GM18907 (cell line): ENCODE results near the gene WASF2.

ENCODE experiments used
- ATAC-seq: cut with Tn5 transposase; IDR thresholded peaks from one replicate; pipeline ENCODE4 v1.9.1; 2021; ENCODE audit warnings: mild to moderate bottlenecking, moderate library complexity; ENCODE audit not compliant: unreplicated experiment

Gene WASF2

DNA sequence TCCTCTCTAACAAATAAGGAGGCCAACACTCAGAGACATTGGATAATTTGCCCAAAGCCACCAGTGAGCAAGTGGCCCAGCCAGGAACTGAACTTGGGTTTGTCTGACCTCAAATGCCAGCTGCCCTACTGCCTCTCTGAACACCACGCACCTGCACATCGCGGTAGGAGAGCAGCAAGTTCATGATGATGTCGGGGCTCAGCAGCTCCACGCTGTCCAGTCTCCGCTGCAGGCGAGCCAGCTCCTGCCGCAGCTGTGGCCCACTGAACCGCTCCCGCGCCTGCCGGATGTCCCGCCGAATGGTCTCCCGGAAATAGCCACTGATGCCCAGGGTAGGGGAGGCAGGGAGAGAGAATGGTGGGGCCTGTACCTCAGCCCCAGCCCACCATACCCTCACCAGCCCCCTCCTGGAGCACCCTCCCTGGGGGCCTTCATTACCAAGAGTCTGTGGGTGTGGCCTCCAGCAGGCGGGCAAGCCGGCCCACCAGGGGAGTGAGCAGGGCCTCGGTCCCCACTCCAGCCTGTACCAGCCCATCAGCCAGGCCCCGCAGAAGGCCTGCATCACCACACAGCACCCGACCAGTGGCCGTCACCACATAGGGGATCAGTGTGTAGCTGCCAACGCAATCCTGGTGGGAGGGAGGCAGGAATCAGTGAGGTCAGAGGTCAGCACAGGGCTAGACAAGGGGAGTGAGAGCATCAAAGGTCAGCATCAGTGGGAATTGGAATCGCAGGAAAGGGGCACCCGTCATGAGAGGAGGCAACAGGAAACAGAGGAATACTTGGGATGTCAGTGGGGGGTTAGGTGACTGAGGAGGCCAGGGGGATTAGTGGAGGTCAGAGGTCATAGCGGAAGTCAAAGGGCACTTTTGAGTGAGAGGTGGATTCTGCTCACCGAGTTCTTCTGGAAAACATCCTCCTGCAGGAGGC lies 125.9 kb downstream of the WASF2 start:
- ATAC-seq, result no peak

DNA sequence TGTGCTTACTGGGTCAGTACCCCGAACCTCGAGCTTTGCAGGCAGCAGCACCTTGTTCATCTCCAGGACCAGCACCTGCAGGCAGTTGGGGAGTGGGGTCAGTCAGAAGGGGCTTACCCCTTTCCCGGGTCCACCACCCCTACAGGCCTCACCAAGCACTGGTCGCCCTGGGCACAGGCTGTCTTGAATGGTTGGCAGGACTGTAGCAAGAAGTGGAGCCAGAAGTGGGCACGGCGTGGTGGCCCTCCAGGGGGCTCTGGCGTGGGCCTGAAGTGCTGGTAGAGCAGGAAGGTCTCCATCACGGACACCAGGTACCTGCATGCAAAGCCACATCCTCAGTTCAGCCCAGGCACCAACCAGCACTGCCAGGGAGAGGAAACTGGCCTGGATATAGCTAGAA lies 128.4 kb downstream of the WASF2 start:
- ATAC-seq, result no peak

DNA sequence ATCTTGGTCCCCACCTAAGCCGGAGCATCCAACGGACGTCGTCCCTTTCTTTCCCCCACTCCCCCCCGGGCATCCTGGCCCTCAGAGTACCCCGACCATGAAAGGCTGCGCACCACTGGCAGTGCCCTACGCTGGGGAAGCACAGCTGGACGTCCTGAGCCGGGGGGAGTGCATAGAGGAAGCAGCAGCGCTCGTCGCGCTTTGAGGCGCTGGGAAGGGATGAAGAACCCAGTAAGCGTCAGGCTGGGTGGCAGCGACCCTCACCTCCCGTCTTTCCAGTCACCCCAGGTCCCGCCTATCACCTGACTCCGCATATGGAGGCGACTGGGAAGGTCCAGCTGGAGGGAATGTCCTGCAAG lies 128.9 kb downstream of the WASF2 start:
- no peak for ATAC-seq

DNA sequence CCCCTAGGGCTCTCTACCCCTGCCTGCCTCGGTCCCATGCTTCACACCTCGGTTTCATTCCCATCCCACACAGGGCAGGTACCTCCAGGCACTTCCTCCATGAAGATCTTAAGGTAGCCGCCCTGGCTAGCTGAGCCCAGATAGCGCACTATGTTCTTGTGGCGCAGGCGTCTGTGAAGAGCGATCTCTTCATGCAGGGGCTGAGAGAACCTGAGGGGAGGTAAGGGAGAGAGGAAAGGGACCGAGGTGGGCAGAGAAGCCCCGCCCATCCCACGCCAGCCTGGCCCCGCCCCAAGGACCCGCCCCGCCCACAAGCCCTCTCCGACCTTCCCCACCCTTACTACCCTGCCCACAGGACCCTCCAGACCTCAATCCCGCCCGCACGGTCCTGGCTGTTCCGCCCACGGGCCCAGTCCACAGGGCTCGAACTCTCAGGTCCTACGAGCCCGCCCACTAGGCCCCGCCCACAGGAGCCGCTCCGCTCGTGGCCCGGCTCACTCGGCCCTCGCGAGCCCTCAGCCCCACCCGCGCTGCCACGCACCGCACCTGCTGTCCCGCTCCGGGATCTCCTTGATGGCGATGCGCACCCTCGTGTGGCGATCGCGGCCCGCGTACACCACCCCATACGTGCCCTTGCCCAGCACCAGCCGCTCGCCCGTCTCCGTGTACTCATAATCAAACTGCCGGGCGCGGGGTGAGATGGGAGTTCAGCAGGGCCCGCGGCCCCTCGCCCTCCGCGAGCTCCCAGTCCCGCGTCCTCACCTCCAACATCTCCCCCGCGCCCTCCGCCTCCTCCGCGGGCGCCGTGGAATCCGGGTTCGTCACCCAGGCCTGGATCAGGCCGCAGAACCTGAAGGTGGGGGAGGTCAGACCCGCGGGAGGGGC lies 129.6 kb downstream of the WASF2 start:
- ATAC-seq, result no peak

DNA sequence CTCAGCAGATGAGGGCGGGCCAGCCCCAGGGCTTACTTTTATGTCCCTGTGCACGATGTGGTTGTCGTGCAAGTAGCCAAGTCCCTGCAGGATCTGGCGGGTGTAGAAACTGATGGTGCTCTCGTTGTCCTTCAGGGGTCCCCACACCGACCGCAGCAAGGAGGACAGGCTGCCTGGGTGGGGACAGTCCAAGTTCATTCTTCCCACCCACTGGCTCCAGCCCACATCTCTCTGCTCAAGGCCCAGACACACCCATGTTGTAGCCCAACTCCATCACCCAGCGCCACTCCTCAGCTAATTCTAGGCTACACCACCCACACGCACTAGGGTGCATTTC lies 130.2 kb downstream of the WASF2 start:
- no peak for ATAC-seq

DNA sequence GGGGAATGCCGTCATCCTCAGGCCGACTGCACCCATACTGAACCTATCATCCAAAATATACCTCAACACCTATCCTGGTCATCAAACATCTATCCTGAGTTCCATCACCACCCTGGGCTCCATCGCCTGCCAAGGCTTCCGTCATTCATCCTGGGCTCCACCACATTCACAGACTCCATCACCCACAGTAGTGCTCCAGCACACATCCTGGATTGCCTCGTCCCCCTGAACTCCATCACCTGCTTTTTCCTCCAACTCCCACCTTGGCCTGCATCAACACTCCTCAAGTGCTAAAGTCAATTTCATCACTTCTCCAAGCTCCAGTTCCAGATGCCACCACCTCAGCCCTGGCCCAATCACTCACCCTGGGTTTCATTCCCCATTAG lies 131.0 kb downstream of the WASF2 start:
- no peak for ATAC-seq

DNA sequence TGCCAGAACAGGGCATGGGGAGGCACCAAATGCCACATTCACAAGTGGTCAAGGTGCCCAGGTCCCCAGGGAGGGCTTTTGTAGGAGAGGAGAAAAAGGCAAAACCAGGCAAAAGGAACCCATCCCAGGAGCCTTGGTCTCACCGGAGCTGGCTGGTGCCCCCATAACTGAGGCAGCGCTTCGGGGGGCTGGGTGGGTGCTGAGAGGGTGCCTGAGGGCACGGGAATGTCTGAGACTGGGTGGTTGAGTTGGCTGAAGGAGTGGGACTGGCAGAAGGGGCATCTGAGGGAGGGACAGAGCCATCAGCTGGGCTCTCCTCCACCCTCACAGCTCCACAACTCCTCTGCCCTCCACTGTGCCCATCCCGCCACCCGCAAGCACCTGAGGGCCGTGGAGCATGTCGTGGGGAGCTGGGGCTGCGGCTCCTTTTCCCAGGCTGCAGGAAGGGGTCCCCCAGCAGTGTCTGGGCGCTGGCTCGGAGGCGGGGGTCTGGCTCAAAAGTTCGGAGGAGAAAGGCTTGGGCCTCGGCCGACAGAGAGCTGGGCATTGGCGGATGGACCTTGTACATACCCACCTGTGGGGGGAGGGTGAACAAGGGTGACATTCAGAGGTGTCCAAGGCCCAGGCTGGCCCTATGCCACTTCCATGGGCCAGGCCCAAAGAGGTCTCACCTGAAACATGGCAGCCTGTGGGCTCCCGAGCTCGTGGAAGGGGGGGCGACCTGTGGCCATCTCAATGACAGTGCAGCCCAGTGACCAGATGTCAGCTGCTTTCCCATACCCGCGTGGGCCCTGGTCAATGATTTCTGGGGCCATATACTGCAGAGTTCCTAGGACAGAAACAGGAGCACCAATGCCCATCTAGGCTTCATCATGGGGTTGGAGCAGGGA lies 131.7 kb downstream of the WASF2 start:
- no peak for ATAC-seq

DNA sequence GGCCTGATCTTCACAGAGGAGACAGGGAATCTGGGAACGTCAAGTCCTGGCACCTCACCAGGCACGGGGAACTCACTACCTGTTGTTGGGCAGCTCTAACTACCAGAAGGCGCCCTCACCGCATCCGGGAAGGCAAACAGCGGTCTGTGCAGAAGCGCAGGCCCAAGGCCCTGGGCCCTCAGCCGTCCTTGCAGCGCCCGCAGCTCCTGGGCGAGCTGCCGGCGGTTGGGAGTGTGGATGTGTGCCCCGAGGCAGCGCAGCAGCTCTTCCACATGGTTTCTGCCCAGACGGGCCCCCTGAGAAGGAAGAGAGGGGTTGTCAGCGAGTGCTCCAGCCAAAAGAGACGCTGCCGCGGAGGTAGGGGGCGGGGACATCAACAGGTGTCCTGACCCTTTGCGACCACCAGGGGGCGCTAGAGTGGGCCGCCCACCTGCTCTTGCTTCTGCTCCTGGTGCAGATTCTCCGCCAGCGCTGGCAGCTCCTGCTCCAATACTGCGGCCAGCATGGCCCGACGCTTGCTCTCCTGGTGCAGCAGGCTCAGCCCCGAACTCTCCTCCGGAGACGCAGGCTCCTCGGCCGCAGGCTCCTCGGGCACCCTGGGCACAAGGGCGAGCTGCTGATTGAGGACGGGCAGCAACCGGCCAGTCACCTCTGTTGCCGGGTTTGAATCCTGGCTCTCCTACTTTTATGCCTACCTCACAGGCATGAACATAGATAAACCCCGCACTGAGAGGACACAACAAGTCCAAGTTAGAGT lies 132.5 kb downstream of the WASF2 start:
- ATAC-seq, result peak; percentile 61

DNA sequence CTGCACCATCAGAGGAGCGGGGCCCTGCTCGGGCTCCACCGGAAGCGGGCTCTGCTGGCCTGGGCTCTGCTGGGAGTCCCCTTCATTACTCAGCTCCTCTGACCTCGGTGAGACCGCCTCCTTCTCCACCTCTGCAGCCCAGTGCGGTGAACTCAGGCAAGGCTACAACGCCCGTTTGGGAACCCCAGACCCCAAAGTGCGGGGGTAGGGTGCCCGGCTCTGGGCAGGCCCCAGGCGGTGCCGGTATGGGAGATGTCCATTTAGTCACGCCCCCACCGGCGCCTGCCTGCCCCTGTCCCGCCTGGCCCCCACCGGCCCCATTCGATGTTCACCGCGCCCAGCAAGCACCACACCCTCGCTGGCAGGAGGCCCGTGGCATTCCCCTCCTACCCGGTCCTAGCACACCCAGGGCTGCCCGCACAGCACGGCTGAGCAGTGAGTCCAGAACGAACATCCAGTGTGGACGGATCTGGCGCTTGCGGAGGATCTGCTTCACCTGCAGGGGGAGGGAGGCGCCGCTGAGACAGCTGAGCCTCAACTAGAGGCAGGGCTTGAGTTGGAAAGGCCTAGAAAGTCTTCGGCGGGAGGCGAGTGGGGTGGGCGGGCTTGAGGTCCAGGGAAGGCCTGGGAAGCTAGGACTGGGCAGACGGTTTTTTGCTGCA lies 133.2 kb downstream of the WASF2 start:
- ATAC-seq, result no peak

DNA sequence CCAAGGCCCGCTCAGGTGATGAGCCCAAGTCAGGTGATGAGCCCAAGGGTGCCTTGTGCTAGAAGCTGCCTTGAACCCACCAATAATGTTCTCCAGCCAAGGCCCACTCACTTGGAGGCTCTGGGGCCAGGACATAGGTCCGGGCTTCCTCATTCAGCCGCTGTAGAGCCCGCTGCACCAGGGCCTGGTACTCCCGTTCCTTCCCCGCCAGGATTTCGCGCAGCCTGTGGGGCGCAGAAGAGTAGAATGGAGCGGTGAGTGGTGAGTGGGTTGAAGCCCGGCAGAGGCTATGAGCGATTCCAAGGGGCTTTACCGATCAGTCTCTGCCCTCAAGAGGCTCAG lies 133.7 kb downstream of the WASF2 start:
- no peak for ATAC-seq

DNA sequence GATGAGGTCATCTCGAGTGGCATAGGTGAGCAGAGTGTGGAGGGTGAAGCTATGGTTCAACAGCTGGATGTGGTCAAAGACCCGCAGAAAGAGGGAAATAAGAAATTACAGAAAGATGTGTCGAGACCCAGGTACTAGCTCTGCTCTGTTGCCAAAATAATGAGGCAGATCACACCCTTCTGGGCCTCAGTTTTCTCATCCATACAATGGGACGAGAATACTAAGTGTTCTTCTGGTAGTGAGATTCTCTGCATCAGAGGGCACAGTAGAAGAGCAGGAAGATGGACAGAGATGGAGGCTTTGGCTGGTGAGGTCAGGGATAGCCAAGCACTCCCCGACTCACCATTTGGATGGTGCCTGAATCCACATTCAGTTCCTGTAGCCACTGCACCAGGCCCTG lies 134.3 kb downstream of the WASF2 start:
- ATAC-seq, result no peak
